NK-92 (cell line): Measurements from ENCODE around the gene TMEM252.

ENCODE experiments used
- DNase-seq: peaks from one replicate; lab custom pipeline; 2025; ENCODE audit not compliant: unreplicated experiment; lab: John Stamatoyannopoulos, UW

Gene TMEM252

DNA sequence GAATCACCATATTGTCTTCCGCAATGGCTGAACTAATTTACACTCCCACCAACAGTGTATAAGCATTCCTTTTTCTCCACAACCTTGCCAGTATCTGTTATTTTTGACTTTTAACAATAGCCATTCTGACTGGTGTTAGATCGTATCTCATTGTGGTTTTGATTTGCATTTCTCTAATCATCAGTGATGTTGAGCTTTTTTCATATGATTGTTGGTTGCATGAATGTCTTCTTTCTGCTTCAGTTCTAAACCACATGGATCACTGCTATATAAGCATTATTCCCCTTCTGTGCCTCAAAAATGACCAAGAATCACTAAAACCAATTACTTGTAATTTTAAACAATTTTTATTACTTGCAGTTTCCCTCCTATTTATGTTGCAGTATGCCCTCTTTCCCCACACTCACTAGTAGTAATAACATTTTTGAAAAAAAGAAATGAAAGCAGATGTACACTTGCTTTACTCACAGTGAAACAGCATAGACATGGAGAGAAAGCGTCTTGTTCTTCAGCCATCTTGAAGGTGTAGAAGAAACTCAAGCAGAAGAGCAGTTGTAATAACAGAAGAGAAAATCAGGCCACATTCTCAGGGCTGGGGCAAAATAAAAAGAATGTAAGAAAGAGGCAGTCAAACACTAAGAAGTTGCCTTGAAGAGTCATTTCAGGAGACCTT, 4.5 kb upstream of the TMEM252 start:
- no peak for DNase-seq

DNA sequence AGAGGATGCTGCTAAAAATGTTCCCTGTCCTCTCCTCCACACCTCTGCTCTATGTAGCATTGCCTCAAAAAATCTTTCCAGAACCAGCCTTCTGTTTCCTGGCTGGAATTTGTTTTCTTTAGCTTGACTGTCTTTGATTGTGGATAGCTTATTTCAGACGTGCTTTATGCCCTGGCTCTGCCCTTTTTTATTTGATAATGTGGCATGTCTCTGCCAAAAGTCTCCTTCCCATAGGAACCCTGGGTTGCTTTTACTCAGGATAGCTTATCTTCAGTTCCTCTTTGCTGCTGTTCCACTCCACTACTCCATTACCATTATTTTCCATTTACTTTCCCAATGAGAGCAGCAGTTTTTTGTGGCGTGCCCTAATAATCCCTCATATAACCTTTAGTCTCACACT, 885 bp upstream of the TMEM252 start:
- DNase-seq: no peak

GRCh38 chr9:68538200-68538599, 2.5 kb downstream of the TMEM252 start:
- DNase-seq: no peak

DNA sequence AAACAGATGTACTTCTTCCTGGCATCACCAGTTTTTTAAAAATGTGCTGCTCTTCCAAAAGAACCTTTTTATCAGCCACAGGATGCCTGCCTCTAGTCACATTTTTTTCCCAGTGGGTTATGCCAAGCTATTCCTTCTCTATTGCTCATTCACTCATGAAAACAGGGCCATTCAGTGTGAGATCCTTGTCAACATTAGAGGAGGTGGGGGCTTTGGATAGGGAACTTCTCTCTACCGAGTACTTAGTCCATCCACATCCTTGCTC, 3.1 kb downstream of the TMEM252 start:
- no peak for DNase-seq

DNA sequence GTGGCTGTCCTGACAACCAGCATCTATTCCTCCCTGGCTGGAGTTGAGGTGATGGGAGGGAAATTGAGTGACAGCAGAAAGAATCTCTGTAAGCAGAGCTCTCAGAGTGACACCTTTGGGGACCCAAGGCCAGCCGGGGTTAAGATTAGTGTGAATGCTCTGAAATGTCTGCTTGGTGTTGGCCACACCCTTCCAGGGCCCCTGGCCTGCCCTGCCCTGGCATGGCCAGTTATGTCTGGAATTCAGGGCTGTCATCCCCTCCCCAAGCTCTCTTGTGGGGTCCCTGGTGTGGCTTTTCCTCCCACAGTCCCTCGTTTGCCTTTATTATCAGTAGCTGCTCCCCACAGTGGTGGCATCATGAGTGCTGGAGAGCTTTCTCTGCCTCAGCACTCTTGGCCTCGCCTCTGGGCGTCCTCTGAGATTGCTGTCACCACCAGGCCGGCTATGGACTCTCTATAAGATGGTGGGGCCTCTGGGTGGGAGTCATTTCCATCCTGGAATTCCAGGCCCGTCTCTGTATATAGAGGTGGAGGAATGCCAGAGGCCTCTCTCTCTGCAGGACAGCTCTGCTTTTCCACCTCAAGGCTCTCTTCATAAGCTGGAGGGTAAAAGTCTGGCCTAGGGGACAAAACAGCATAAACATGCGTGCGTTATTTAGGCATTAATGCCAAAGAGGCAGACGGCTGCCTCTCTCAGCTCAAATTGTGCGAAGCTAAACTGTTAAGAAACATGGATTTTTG, 3.6 kb downstream of the TMEM252 start:
- no peak for DNase-seq

GRCh38 chr9:68533678-68534077, 7.0 kb downstream of the TMEM252 start:
- no peak for DNase-seq

GRCh38 chr9:68532131-68532530, 8.6 kb downstream of the TMEM252 start:
- DNase-seq: no peak

GRCh38 chr9:68530618-68531017, 10.1 kb downstream of the TMEM252 start:
- no peak for DNase-seq

GRCh38 chr9:68523367-68523936, 17.2 kb downstream of the TMEM252 start:
- DNase-seq: no peak

- no peak for DNase-seq
These were observed 17.7 kb downstream of the TMEM252 start for GRCh38 chr9:68522954-68523353.

GRCh38 chr9:68522131-68522530, 18.6 kb downstream of the TMEM252 start:
- DNase-seq: no peak

DNA sequence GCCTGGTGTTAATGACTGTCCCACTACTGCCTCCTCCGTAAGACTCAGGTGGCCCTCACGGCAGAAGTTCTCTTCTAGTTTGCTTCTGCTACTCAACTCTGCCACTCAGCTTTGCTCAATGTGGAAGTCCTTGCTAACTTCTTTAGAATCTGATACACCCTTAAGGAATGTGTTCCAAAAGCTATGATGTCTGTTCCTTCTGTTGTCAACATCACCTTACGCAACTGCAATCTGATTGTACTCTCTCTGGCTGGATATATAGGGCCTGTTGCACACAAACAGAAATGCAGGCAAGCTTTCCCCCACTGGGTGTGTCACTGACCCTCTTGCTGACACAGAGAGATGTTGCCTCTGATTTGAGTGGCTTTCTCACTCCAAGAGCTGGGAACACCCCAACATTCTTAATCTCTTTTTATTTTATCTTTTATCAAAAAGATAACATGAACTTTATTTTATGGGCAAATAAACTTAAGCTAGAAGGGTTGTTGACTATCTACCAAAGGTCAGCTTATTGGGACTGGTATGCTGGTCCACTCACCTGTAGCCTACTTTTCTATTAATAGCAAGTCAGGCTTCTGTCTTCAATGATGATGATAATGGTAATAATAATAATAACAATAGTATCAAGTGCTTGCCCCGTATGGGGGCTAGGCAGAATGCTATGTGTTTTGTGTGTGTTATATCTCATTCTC, 25.2 kb downstream of the TMEM252 start:
- no peak for DNase-seq

DNA sequence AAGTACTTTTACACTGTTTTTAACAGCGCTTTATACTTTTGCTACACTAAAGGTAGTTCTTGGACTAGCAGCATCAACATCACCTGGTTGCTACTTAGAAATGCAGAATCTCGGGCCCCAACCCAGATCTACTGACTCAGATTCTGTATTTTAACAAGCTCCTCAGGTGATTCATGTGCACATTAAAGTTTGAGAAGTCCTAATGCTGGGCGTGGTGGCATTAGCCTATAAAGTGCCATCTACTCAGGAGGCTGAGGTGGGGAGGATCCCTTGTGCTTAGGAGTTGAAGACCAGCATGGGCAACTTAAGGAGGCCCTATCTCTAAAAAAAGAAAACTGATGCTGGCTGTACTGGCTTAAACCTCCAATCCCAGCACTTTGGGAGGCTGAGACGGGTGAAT, 26.7 kb downstream of the TMEM252 start:
- DNase-seq: no peak

DNA sequence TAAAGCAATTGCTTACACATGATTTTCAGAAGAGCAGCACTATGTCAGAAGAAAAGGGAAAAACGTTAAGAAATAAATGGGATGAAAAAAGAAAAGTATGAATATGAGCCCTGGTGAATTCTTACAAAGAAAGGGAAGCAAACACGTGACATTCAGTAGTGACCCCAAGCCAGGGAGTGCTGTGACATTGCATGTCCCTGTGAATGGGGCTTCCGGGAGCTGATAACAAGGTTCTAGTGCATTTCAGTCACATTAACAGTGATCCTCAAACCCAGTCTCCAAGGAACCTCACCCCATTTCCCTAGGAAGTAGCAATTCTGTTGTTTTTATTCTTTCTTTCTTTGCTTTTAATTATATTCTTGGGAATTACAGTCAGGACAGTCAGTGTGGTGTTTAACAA, 27.3 kb downstream of the TMEM252 start:
- DNase-seq: no peak

- DNase-seq: no peak
These were observed 31.0 kb downstream of the TMEM252 start for GRCh38 chr9:68509689-68510088.

DNA sequence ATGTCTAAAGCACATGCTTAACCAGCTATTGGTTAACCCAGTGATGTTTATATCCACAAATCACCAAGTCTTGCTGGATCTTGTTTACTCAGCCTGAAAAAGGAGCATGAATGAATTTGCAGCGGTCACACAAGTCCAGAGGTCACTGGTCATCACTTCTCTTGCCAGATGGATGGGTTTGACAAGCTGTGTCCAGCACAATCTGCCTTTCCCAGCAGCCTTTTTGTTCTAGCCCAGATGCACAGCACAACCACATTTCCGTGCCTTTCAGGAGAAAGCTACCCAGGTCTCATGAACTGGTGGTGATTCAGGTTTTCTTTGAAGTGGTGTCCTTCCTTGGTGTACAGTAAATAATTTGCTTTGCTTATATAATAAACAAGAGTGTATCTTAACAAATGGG, 32.1 kb downstream of the TMEM252 start:
- DNase-seq: no peak

DNA sequence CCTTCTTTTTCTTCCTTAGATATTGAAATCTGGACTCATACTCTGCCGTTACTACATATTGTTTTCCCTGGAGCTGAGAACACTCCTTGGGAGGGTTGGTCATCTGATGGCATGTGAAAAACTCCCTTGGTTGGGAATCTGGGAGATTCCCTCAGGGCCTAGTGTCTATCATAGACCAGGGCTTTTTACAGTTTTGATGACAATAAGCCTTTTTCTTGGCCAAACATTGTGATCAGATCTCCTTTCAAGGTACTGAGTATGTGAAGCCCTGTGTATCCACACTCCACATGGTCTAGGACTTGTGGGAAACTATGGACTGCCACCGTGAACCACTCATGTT, 32.9 kb downstream of the TMEM252 start:
- DNase-seq: no peak

DNA sequence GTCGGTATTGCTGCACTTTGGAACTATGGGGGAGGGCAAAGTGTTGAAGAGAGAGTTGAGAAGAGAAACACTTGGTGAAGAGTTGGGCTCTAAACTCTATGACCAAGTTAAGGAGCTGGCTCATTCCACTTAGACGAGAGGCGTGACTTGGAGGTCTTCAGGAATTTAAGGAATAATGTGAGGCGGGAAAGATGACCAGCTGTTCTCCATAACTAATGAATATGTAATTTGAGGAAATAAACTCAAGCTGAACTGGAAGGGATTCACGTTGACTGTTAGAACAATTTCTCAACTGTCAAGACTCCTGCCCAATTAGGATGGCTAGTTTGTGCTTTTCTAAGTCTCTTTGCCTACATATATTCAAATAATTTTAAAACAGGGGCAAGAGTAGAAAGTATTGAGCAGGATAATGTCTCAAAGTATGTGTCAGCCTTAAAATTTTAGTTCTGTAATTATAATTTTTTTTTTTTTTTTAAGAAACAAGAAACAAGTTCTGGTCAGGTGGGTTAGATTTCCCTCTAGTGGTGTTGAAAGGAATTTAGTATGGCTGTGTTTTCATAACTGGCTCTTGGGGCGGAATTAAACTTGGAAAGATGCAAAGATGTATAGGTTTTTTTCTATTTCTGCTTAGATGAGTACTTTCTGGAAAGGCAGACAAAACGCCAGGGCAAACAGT, 33.4 kb downstream of the TMEM252 start:
- no peak for DNase-seq

DNA sequence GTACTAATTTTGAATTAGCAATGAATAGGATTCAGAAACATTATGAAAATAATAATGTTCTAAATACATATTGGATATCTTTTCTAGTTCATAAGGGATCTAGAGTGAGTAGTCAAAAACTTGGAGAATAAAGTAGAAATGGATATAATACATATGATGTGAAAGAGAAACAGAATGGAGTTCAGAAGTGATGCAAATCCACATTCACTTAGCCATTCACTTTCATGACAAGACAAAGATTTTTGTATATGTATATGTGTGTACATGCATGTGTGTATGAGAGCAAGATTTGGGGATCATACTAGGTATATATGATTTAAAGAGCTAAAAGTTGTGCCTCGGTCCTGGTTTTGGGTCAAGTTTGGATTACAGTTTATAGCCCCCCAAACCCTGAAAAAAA, 34.1 kb downstream of the TMEM252 start:
- no peak for DNase-seq

DNA sequence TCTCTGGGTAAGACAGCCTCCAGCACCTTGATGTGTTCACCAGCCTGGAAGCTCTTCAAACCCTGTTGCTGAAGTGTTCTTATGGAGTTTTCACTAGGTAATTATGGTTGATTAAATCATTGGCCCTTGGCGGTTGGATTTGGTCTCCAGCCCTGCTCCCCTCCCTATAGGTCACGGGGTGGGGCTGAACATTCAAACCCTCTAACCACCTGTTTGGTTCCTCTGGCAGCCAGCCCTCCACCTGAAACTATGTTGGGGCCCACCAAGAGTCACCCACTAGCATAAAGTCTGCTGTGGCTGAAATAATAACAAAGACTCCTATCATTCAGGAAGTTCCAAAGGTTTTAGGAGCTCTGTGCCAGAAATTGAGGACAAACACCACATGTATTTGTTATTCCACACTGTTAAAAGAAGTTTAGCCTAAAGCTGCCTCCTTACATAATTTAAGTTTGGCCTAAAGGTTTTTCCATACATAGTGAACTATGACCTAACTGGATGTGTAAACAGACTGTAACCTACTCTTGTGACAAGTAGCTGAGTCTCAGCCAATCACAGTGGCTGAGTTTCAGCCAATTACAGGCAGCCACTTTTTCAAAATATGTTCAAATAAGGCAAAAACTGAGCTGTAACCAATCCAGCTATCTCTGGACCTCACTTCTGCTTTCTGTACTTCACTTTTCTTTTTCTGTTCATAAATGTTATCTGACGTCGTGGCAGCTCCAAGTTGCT, 34.8 kb downstream of the TMEM252 start:
- DNase-seq: no peak

GRCh38 chr9:68502279-68502678, 38.4 kb downstream of the TMEM252 start:
- DNase-seq: no peak
